Head of caudate nucleus (tissue), 42 donors: ENCODE measurements around the gene PLOD1.
A peak's percentile ranks its signal among the peaks of the same experiment; 100 is the strongest.
"Not testable (repeated sequence)": the region's sequence is repeated elsewhere in the genome, so short reads cannot be mapped to it uniquely, and the experiment has no call there.

ENCODE experiments used
- DNase-seq, 42 donors: peaks; one replicate each; pipeline versions ENCODE4 v3.0.0 to v3.0.0-alpha.2; 2020 to 2021; ENCODE audit warnings: mixed read lengths in 7 of 42
- intact Hi-C: fragments of 100-400 bp; cut with DNase I; formaldehyde crosslinking; loops from one replicate; pipeline ENCODE4 v1.15.0; 2022

PLOD1 gene

DNA sequence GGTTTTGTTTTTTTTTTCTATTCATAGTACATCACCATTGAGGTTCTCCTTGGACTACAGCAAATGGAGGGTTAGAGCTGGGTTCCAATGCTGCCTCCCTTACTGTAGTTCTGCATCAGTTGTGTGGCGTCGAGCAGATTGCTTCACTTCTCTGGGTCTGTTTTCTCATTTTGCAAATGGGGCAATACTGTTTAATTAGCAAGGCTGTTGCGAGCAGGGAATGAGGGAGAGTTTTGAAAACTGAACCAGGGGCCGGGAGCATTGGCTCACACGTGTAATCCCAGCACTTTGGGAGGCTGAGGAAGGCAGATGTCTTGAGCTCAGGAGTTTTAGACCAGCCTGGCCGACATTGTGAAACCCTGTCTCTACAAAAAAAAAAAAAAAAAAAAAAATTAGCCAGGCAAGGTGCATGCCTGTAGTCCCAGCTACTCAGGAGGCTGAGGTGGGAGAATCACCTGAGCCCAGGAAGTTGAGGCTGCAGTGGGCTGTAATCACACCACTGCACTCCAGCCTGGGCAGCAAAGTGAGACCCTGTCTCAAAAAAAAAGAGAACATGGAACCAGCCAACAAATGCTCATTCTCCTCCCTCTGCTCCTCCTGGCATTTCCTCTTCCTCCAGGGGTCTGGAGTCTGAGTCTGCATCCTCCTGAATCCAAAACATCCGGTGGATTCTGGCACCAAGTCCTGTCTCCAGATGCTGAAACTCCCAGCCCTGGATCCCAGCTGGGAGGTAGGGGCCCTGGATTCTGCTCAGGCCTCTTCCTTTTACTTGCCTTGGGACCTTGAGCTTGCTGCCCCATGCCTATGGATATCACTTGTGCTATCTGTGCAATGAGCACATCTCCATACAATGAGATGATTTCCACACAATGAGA lies 3.7 kb upstream of the PLOD1 start:
- intact Hi-C loops, result no loop called here
- DNase-seq, result no peak

DNA sequence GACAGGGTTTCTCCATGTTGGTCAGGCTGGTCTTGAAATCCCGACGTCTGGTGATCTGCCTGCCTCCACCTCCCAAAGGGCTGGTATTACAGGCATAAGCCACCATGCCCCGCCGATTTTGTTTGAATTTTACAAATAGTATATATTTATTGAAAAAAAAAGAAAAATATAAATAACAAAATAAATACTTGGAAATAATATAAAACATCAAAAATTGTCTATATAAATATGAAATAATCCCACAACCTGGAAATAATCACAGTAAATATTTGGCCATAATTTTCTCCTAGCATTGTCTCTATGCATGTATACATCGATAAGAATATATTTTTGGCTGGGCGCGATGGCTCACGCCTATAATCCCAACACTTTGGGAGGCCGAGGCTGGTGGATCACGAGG lies 2.7 kb upstream of the PLOD1 start:
- intact Hi-C loops, result no loop called here

DNA sequence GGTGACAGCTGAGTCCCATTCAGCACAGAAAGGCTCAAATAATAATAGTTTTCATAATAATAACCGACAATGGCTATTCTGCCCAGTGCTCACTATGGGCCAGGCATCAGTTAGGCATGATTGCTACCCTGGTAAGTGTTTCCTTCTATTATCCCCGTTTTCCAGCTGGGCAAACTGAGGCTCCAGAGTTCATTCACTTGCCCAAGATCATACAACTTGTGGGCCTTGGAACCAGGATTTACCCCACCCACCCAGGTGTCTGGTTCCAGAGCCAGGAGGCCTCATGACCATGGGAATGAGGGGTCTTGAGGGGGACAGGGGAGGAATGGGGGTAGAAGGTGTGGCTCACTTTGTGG lies 518 bp downstream of the PLOD1 start:
- no peak for DNase-seq
- intact Hi-C loops, result no loop called here

More for the DNA sequence above, 2.7 kb upstream of the PLOD1 start:
- DNase-seq, result no peak

DNA sequence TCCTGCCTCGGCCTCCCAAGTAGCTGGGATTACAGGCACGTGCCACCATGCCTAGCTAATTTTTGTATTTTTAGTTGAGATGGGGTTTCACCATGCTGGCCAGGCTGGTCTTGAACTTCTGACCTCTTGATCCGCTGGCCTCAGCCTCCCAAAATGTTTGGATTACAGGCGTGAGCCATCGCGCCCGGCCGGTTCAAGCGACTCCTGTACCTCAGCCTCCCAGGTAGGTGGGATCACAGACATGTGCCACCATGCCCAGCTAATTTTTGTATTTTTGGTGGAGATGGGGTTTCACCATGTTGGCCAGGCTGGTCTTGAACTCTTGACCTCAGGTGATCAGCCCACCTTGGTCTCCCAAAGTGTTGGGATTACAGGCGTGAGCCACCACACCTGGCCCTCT lies 1.2 kb downstream of the PLOD1 start:
- intact Hi-C loops, DNase-seq: not testable (repeated sequence)

DNA sequence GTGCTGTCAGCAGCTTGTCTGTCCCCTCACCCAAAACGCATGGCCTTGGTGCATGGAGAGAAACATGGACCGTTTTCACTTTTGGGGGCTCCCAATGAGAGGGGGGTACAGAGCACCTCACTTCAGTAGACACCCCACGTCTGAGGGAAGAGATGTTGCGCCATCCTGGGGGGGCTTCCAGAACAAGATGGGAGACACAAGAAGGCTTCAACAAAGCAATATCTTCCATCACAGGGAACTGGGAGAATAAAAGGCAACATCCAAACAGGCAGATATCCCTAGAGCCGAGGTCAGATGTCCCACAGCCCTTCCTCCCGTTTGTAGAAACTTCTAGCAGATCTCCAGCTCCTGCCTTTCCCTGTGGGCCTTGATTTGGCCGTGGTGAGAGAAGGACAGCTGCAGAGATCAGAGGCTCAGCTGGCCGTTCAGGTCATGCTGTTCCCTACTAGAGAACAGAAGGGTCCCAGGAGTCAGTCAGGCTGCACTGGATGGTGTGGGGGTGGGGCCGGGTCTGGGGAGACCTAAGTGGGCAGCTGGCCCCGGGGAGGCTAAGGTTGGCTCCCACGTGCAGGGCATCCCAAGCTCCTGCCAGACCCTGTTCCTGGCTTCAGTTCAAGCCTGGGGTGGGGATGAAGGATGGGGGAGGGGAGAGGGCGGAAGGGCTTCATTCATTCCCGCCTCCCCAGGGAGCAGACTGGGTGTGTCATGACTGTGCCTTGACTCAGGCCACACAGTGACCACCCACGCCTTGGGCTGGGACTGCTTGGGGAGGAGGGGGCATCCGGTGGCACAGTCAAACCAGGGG lies 4.4 kb downstream of the PLOD1 start:
- peak in 1 of 42 donors; percentile 35 for DNase-seq
- intact Hi-C loops, result no loop called here

DNA sequence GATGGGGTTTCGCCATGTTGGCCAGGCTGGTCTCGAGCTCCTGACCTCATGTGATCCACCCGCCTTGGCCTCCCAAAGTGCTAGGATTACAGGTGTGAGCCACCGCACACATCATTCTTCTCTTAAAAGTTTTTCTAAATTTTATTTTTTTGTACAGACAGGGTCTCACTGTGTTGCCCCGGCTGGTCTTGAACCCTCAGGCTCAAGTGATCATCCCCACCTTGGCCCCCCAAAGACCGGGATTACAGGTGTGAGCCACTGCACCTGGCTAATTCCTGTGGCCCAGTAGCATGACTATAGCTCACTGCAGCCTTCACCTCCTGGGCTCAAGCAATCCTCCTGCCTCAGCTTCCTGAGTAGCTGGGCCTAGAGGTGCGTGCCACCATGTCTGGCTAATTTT lies 5.3 kb downstream of the PLOD1 start:
- DNase-seq, intact Hi-C loops: not testable (repeated sequence)

DNA sequence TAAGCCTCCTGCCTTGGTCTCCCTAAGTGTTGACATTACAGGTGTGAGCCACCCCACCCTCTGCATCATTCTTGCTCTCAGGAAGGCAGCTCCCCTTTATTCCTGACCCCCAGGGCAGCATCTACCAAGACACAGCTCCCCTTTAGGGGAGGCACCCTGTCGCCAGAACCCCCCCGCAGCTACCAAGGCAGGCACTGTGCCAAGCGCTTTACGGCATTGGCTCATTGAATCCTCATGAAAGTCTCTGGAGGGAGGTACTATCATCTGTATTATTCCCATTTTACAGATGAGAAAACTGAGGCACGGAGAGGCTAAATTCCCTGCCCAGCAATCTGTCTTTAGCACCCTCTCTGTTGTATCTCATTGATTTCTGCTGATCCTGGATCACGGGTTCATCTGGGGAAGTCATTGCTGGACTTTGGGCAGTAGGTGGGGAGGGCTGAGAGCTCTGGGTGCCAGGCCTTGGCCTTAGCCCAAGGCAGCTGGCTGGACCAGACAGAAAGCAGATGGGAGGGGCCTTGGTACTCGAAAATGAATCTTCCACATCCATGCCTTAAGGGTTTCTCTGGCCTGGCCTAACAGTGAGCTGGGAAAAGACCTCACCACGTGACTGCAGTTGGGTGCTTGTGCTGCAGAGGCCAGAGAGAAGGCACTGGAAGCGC lies 5.9 kb downstream of the PLOD1 start:
- DNase-seq, result peak; percentile 30 to 88 (median 72)
- intact Hi-C loops, result no loop called here

DNA sequence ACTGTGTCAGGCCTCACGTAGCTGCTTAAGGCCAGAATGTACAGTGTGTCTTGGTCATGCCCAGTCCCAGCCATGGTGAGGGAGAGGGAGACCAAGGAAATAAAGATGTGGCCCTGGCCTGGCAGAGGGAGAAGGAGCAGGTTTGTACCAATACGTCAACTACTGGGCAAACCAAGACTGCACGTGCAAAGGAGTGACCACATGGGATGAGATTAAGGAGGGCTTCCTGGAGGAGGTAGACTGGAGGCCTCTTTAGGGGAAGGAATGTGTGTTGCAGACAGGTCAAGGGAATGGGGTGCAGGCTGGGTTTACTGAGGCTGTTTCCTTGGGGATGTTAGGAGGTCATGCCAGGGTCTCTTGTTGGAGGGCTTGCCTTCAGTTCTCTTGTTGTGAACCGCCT lies 7.8 kb downstream of the PLOD1 start:
- no peak for DNase-seq
- intact Hi-C loops, result no loop called here

DNA sequence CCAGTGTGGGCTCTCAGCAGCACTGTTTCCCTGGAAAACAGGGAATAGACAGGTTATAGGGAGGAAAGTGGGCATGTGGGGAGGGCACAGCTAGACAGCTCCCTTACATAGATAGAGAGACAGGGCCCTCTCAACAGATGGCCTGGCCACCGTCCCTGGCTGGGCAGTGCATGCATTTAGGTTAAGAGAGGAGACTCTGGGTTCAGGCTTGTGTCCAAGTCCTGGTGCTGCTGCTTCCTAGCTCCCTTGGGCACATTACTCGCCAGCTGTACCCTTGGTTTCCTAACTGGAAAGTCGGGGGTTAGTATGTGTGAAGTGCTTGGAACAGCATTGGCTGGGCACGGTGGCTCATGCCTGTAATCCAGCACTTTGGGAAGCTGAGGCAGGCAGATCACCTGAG lies 9.1 kb downstream of the PLOD1 start:
- DNase-seq, result no peak
- intact Hi-C loops, result no loop called here

DNA sequence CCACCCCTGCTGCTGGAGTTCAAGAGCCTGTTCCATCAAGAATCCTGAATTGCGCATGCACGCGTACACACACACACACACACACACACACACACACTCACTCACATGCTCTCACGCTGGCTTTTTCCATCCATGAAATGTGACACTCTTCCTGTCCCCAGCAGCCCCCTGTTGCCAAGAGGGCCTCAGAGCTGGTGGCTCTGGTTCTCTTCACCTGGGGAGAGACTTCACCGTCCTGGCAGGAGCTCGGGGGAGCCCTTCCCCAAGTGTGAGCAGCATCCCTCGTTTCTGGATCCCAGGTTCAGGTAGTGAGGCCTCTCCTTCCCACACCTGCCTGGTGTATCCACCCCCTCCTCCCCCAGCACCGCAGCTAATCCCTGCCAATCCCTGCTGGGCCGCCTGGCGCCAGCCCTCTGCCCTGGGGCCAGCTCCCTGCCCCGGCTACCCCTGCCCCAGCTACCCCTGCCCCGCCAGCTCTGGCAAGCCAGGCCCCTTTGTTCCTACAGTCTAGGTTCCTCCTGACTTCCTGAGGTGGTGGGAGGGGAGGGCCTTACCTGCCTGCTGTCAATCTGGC lies 9.9 kb downstream of the PLOD1 start:
- intact Hi-C loops, result no loop called here

DNA sequence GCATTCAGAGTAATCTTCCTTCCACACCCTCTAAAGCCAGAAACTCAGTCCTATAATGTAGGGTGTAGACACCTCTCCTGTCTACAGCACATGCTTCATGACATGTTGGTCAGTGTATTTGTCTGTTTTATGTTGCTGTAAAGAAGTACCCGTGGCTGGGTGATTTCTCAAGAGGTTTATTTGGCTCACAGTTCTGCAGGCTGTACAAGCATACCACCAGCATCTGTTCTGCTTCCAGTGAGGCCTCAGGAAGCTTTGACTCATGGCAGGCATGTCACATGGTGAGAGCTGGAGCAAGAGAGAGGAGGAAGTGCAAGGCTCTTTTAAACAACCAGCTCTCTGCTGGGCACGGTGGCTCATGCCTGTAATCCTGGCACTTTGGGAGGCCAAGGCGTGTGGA lies 12.1 kb downstream of the PLOD1 start:
- intact Hi-C loops, result no loop called here

More for the DNA sequence above, 9.9 kb downstream of the PLOD1 start:
- peak in 2 of 42 donors; percentile 13 to 31 for DNase-seq

DNA sequence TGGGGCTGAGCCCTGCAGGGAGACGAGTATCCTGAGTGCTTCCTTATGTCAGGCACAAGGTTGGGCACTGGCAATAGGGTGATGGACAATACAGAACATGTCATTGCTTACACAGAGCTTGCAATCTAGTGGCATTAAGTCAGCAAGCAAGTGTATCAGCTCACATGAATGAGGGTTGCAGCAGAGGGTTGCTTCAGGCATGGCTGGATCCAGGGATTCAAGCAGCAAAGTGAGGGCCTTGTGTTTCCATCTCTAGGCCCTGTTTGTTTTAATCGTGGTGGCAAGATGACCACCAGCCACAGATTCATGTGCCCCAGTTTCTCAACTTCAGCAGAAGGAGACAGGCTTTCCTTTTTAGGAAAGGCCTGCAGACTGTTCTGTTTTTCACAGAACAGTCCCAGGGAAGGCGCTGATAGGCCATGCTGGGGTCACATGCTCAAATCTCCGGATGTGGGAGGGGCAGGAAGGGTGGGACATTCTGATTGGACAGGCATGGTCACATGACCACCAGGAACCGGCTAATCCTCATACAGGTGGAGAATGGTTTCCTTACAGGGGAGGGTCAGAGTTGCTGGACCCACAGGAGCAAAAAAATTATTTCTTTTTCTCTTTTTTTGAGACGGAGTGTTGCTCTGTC lies 14.4 kb downstream of the PLOD1 start:
- intact Hi-C loops, result no loop called here
- no peak for DNase-seq

More for the DNA sequence above, 12.1 kb downstream of the PLOD1 start:
- DNase-seq, result no peak

DNA sequence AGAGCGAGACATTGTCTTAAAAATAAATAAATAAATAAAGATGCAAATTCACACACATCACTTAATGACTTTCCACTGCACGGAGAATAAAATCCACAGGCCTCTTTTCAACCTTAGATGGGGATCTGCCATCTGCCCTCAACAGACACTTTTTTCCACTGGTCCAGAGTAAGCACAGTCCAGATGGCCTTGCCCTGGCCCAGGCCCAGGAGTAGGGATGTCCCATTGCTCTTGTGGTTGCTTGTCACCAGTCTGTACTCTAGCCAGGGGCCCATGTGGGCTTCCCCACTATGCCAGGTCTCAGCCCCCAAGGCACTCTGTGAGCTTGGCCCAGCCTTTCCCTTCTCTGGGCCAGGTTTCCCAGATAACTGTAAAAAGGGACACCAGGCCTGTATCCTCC lies 17.4 kb downstream of the PLOD1 start:
- intact Hi-C loops, result no loop called here
- DNase-seq, result peak in 13 of 42 donors; percentile 14 to 69 (median 41)

DNA sequence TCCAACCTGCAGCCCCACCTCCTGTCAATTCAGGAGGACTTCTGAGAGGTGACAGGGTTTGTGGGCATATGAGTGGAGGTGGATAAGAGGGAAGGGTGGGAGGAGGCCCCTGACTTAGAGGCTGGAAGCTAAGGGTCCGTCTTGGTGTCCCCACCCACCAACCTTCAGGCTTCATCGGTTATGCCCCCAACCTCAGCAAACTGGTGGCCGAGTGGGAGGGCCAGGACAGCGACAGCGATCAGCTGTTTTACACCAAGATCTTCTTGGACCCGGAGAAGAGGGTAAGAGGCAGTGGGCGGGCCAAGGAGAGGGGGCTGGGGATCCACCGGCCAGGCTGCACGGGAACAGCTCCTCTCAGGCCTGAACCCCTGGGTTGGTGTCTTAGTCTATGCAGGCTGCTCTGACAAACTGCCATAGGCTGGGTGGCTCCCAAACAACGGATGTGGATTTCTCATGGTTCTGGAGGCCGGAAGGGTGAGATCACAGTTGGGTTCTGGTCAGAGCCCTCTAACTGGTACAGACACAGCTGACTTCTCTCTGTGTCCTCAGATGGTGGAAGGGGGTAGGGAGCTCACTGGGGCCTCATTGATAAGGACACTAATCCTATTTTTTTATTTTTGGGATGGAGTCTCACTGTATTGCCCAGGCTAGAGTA lies 18.1 kb downstream of the PLOD1 start:
- intact Hi-C loops, result no loop called here
- DNase-seq, result peak in 36 of 42 donors; percentile 28 to 86 (median 62)

DNA sequence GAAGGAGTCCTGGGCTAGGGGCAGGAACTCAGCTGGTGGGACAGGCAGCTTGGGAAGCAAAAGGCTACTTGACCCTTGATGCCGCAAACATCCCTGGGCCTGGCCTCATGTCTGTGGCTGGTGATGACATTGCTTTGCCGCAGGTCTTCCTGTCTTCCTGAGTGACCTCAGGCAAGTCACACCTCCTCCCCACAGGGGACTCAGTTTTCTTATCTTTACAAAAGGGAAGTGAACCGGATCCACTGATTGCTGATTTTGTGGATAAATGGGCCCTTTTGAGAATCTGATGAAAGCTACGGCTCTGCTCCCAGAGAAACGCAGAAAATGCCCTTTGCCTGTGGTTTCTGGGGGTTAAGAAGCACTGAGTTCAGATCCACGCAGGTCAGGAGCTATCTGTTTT lies 20.7 kb downstream of the PLOD1 start:
- intact Hi-C loops, result no loop called here

DNA sequence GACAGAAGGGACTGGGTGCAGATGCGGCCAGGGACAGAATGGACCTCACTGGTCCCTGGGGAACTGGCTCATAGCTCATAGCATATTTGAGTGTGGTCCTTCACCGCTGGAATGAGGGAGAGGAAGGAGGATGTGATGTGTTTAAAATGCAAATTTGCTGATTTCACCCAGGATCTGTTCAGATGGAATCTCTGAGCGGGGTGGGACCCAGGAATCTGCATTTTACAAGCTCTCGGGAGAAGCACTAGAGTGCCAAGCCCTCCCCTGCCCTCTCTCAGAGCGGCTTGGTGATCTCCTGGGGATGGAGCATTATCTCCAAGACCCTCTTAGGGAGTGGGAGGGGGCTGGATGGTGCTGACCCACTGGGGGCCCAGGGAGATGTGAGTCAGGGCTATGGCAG lies 22.9 kb downstream of the PLOD1 start:
- intact Hi-C loops, result no loop called here
- DNase-seq, result no peak

More for the DNA sequence above, 20.7 kb downstream of the PLOD1 start:
- no peak for DNase-seq

DNA sequence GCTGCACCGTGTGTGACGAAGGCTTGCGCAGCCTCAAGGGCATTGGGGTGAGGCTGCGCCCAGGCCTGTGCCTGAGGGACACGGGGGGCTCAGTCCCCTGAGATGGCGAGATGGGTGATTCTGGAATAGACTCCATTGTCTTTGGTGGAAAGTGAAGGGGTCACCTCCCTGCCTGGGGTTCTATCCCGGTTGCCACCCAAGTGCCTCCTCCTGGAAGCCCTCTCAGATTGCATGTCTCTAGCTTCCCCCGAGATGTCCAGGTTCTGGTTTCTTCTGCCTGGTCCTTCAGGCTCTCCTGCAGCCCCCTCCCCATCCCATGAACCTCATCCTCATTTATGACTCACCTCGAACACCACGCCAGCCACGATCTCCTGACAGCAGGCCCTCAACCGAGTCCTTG lies 23.4 kb downstream of the PLOD1 start:
- intact Hi-C loops, result no loop called here
- no peak for DNase-seq

DNA sequence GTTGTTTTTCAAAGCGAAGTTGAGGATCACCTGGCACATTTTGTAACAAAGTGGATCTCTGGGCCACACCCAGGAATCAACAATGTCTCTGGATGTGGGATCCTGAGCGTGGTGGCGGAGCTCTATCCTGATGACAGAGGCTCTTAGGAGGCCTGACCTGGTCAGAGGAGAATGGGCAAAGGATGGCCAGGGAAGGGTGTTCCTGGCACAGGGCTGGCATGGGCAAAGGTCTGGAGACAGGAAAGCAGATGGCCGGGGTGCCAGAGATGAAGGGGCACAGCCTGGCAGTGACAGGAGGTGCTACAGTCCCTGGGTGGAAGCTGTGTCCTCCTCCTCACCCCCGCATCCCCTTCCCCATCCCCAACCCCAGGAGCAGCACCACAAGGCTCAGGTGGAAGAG lies 25.8 kb downstream of the PLOD1 start:
- DNase-seq, result no peak
- intact Hi-C loops, result no loop called here
